Neural cell (in vitro differentiated cells): ENCODE data around the gene SPTBN1.

Experiments
- EP300 ChIP-seq: fragments of 450-650 bp; conservative IDR thresholded peaks from 2 replicates; pipeline ENCODE4 v1.6.1; 2014; ENCODE audit warnings: antibody characterized with exemption, mild to moderate bottlenecking, moderate library complexity; ENCODE audit not compliant: poor library complexity, severe bottlenecking
- EZH2 ChIP-seq: fragments of 200-600, 300-800 bp; shearing (Covaris generic), sonication (generic); IDR thresholded peaks from 2 replicates; pipeline ENCODE4 v1.6.1; 2014; ENCODE audit warnings: antibody characterized with exemption, low read length, borderline replicate concordance, mild to moderate bottlenecking; ENCODE audit not compliant: insufficient read depth, poor library complexity, severe bottlenecking
- MXI1 ChIP-seq: fragments of 450-650 bp; conservative IDR thresholded peaks from 2 replicates; pipeline ENCODE4 v1.6.1; 2014; ENCODE audit warnings: antibody characterized with exemption, mild to moderate bottlenecking; ENCODE audit not compliant: poor library complexity, severe bottlenecking
- POLR2AphosphoS5 ChIP-seq: IDR thresholded peaks from 2 replicates; pipeline ENCODE4 v1.6.1; 2012
- RAD21 ChIP-seq: fragments of 450-650 bp; conservative IDR thresholded peaks from 2 replicates; pipeline ENCODE4 v1.6.1; 2014; ENCODE audit warnings: antibody characterized with exemption, mild to moderate bottlenecking, moderate library complexity
- REST ChIP-seq: IDR thresholded peaks from 2 replicates; pipeline ENCODE4 v1.6.1; 2012; ENCODE audit warnings: borderline replicate concordance
- SMC3 ChIP-seq: fragments of 450-650 bp; conservative IDR thresholded peaks from 2 replicates; pipeline ENCODE4 v1.6.1; 2014; ENCODE audit warnings: antibody characterized with exemption, mild to moderate bottlenecking, moderate library complexity; ENCODE audit not compliant: poor library complexity
- TF ChIP-seq, protein P1 (sequence below): fragments of 450-650 bp; IDR thresholded peaks from 2 replicates; pipeline ENCODE4 v1.5.1; 2014; ENCODE audit warnings: antibody characterized with exemption, mild to moderate bottlenecking, moderate library complexity; ENCODE audit not compliant: poor library complexity, severe bottlenecking

DNA sequence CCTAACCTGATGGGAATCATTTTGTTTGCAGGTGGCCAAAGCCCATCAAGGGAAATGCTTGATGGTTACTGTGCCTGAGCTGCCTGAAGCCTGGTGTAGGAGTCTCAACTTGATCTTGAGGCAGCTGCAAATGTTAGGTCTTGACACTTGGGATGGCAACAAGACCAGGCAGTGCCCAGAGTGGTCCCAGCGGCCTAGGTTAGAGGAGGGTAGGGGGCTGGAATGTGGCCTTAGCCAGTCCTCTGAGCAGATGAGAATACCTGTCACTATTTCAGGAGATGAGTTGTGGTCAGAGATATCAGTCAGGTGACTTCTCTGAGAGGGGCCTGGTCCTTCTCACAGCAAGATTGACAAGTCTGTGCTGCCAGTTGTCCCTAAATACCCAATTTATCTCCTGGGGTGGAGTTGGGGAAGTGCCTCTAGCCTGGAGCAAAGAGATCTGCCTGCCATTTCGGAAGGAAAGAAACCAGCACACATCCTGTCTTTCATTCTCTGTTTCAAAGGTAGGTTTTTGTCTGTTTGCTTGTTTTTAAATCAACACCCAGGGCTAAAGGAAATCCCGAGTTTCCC lies 13.4 kb downstream of the SPTBN1 start:
- TF ChIP-seq, protein P1, sequence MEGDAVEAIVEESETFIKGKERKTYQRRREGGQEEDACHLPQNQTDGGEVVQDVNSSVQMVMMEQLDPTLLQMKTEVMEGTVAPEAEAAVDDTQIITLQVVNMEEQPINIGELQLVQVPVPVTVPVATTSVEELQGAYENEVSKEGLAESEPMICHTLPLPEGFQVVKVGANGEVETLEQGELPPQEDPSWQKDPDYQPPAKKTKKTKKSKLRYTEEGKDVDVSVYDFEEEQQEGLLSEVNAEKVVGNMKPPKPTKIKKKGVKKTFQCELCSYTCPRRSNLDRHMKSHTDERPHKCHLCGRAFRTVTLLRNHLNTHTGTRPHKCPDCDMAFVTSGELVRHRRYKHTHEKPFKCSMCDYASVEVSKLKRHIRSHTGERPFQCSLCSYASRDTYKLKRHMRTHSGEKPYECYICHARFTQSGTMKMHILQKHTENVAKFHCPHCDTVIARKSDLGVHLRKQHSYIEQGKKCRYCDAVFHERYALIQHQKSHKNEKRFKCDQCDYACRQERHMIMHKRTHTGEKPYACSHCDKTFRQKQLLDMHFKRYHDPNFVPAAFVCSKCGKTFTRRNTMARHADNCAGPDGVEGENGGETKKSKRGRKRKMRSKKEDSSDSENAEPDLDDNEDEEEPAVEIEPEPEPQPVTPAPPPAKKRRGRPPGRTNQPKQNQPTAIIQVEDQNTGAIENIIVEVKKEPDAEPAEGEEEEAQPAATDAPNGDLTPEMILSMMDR = no peak
- TF ChIP-seq EZH2 = no peak
- TF ChIP-seq REST = no peak
- TF ChIP-seq POLR2AphosphoS5 = no peak
- TF ChIP-seq EP300 = no peak
- no peak for TF ChIP-seq SMC3
- no peak for TF ChIP-seq MXI1
- no peak for TF ChIP-seq RAD21
